ENCODE data around the gene MICALL1.

- TF ChIP-seq CTCF (IDR thresholded peaks at IDR 0.05 in 8 of 11, conservative IDR thresholded peaks at IDR 0.05 in 3 of 11) (peak in 2 of 11 experiments; percentile 16 to 21), POLR2AphosphoS5 (IDR thresholded peaks at IDR 0.05) (peak; percentile 95 to 97 (median 96)), POLR2A (IDR thresholded peaks at IDR 0.05) (peak in 2 of 3 donors; percentile 3 to 70)
Observed at GRCh38 chr22:37953437-37954179, 47.5 kb downstream of the MICALL1 start, which contains the start of the genes C22orf23 and POLR2F.

Data from spleen (tissue), 7 donors.